Activated T-cell treated with anti-CD3 and anti-CD28 coated beads, Interleukin-2, amount 50 U/mL, for 1 hour (primary cell): ENCODE results near the gene CDC42EP3.
A peak's percentile ranks its signal among the peaks of the same experiment; 100 is the strongest.

Experiments used
- DNase-seq: peaks from one replicate; pipeline ENCODE4 v3.0.0-alpha.2; 2020

CDC42EP3 gene

GRCh38 chr2:37614061-37614738 lies 57.2 kb downstream of the CDC42EP3 start:
- DNase-seq, result no peak

GRCh38 chr2:37612382-37612781 lies 59.1 kb downstream of the CDC42EP3 start:
- DNase-seq, result no peak

GRCh38 chr2:37610638-37611289 lies 60.7 kb downstream of the CDC42EP3 start:
- no peak for DNase-seq

- no peak for DNase-seq
These were observed 61.7 kb downstream of the CDC42EP3 start for GRCh38 chr2:37609782-37610181.

- no peak for DNase-seq
These were observed 66.7 kb downstream of the CDC42EP3 start for GRCh38 chr2:37604716-37605115.

DNA sequence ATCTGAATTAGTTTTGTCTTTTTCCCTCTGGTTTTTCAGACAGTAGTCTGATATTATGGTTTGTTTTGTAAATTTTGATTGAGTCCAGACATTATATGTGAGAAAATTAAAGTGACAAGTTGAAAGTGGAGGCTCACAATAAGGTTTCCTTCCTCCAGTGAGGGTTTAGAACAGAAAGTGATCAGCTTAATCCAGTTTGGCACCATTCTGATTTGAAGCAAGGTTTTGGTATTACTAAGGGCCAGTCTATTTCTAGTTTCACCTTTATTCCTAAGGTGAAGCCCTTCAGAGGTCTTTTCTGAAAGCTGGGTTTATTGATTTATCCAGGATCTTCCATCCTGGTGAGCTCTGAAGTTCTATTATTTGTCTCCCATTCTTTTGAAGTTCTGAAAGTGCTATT lies 68.7 kb downstream of the CDC42EP3 start:
- DNase-seq, result no peak

DNA sequence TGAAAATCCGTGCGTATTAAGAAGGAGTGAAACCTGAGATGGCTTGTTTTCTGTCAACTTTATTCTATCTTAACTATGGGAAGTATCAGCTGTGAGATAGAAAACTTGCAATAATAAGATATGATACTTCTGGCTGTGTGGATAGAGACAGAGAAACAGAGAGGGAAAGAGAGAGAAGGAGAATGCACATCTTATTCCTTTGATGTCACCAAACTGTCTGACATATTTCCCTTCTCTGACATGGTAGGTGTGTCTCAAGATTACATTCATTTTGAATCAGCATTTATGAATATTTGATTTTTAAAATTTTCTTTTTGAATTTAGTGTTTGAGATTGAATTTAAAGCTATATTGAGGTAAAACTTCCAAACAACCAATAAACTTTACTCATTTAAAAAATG lies 69.4 kb downstream of the CDC42EP3 start:
- DNase-seq, result no peak

DNA sequence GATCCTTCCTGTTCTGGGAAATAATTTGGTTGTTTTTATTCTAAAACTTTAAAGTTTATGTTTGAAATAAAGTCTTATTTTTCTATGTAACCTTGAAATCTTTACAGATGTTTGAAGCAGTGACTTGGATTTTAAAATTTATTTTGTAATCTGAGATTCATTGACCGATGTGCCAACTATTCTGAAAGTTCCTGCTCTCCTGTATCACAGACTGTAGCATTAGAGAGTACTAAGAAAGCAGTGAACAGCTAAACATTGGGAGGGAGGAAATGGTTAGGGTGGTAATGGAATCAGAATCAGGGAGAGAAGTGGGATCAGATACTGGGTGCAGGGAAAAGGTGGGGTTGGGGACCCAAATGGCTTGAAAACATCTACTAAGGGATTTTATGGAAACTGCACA lies 69.9 kb downstream of the CDC42EP3 start:
- no peak for DNase-seq

DNA sequence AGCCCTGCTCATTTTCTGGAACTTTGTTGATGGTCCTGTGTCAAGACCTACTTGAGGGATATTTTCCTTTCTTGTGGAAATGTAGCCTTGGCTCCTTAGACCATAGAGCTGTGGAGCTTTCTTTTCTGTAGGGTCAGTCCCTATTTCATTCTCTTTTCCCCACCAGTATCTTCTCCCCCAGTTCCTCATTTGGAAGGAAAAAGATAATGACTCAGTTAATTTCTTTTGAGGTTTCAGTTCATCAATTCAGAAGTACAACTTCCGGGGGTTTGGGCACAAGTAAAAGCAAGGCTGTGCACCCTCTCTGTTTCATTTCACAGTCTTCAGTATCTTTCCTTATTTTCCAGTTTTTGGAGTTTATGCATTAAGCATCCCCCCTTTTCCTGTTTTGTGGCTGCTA lies 70.7 kb downstream of the CDC42EP3 start:
- no peak for DNase-seq

- DNase-seq, result peak; percentile 76
These were observed 71.5 kb downstream of the CDC42EP3 start for GRCh38 chr2:37599688-37600525.

DNA sequence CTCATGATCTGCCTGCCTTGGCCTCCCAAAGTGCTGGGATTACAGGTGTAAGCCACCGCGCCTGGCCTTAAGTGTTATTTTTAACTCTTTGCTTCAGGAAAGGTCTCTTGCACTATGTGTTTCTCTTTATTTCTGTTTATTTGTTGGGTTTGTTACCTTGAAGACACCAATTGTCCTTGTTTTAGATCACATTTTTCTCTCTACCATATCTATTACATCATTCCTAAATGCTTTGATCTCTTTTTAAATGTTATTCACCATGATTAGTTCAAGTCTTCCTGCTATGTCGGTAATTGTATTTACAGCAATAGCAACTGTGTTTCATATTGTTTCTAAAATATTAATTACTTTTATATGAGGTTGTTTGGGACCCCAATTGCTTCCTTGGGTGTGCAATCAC lies 77.7 kb downstream of the CDC42EP3 start:
- DNase-seq, result no peak

DNA sequence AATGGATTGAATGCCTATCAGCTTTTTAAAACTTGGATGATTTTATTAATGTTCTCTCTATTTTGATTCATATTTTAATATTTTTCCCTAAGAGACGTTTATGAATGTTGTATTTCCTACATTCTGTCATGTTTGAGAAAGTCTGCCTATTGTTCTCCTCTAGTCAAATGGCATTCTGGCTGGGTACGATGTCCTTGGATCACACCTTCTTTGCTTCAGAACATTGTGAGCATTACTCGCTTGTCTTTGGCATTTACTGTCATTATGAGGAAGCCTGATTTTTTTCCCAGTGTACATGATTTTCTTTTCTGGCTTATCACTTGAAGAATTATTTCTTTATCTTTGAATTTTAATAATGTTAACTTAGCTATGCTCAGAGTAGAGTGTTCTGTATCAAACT lies 78.4 kb downstream of the CDC42EP3 start:
- DNase-seq, result no peak
